Endothelial cell of umbilical vein (primary cell): ENCODE measurements around the gene SDCCAG8. TPM values are rescaled to one million over a fixed set of nuclear protein-coding genes. Genes with fewer than 3 reads are reported as not detected.

Experiments
- BruUV-seq: library from RNA; stranded (reverse); fragments of 400-500 nt; replicated peaks from 2 replicates; lab custom pipeline; 2021; lab: Mats Ljungman, UMichigan
- CTCF ChIA-PET: fragments of 300-600, 350-600 bp; sonication (Branson Sonifier 250); formaldehyde crosslinking; loops from one replicate; lab custom pipeline; 2021; ENCODE audit warnings: antibody characterized with exemption, inconsistent platforms; lab: Charles Lee
- POLR2A ChIA-PET: fragments of 300-600, 350-600 bp; sonication (Branson Sonifier 250); formaldehyde crosslinking; loops from one replicate; lab custom pipeline; 2021; ENCODE audit warnings: antibody characterized with exemption, inconsistent platforms; lab: Charles Lee
- DNase-seq: peaks from one replicate; pipeline ENCODE4 v3.0.0-alpha.2; 2011; ENCODE audit warnings: low read depth, low spot score
- FAIRE-seq: peaks from 2 replicates; lab custom pipeline; 2011; peaks lifted over from hg19 to GRCh38; lab: Jason Lieb, UNC
- H2AFZ ChIP-seq: 2 replicates; pipeline ENCODE4 v1.6.0; 2012; ENCODE audit warnings: low read depth, low read length, control low read depth, inconsistent platforms
- H3K27ac ChIP-seq: 2 replicates; pipeline ENCODE4 v1.5.1; 2011; ENCODE audit warnings: low read depth, mild to moderate bottlenecking, control low read depth, low read length, moderate library complexity; ENCODE audit not compliant: insufficient read depth
- H3K27me3 ChIP-seq, 2 experiments: 2 replicates each; pipeline versions ENCODE4 v1.6.0 to v1.6.1; 2011; ENCODE audit warnings: low read length in 2 of 2, mixed read lengths in 1 of 2; ENCODE audit not compliant: control insufficient read depth in 2 of 2, insufficient read depth in 2 of 2
- H3K36me3 ChIP-seq, 2 experiments: 2 replicates in 1 of 2; 3 replicates in 1 of 2; pipeline ENCODE4 v1.5.1; 2011; ENCODE audit warnings: low read length in 2 of 2, mild to moderate bottlenecking in 1 of 2, moderate library complexity in 1 of 2; ENCODE audit not compliant: control insufficient read depth in 2 of 2, insufficient read depth in 2 of 2; ENCODE audit errors: extremely low read depth in 1 of 2
- H3K4me1 ChIP-seq: 3 replicates; pipeline ENCODE4 v1.5.1; 2011; ENCODE audit warnings: mild to moderate bottlenecking, low read length; ENCODE audit not compliant: control insufficient read depth, insufficient read depth; ENCODE audit errors: extremely low read depth
- H3K4me2 ChIP-seq: 2 replicates; pipeline ENCODE4 v1.6.1; 2011; ENCODE audit warnings: low read length, control low read depth, mixed read lengths; ENCODE audit not compliant: insufficient read depth
- H3K4me3 ChIP-seq, 3 experiments: fragments of 200-600 bp in 1 of 3; sonication (generic), shearing (Covaris generic) in 1 of 3; replicated peaks in 1 of 3; 2 replicates each; pipeline ENCODE4 v1.5.1; 2011 to 2016; ENCODE audit warnings: control low read depth in 3 of 3, low read length in 3 of 3, mild to moderate bottlenecking in 2 of 3, inconsistent platforms in 1 of 3, low read depth in 1 of 3, moderate library complexity in 1 of 3; ENCODE audit not compliant: insufficient read depth in 1 of 3
- H3K79me2 ChIP-seq: 2 replicates; pipeline ENCODE4 v1.6.0; 2012; ENCODE audit warnings: low read length, inconsistent platforms; ENCODE audit not compliant: control insufficient read depth, insufficient read depth
- H3K9ac ChIP-seq: replicated peaks from 2 replicates; pipeline ENCODE3; 2011; ENCODE audit warnings: low read length, control low read depth; ENCODE audit not compliant: insufficient read depth; ENCODE audit errors: extremely low read depth
- H3K9me1 ChIP-seq: replicated peaks from 3 replicates; pipeline ENCODE4 v1.6.0; 2011; ENCODE audit warnings: mild to moderate bottlenecking, low read length; ENCODE audit not compliant: control insufficient read depth, insufficient read depth; ENCODE audit errors: extremely low read depth
- H3K9me3 ChIP-seq: replicated peaks from 2 replicates; pipeline ENCODE4 v1.5.1; 2012; ENCODE audit warnings: low read length, inconsistent platforms; ENCODE audit not compliant: control insufficient read depth, insufficient read depth
- H4K20me1 ChIP-seq: replicated peaks from 2 replicates; pipeline ENCODE3; 2011; ENCODE audit warnings: mild to moderate bottlenecking, low read length; ENCODE audit not compliant: control insufficient read depth, insufficient read depth; ENCODE audit errors: extremely low read depth
- CTCF ChIP-seq, 2 donors: IDR thresholded peaks; 1 replicate in 1 of 2; 2 replicates in 1 of 2; pipeline ENCODE4 v1.5.1; 2011; ENCODE audit warnings: low read length in 2 of 2, mild to moderate bottlenecking in 2 of 2, moderate library complexity in 2 of 2, control low read depth in 1 of 2, inconsistent platforms in 1 of 2, low read depth in 1 of 2; ENCODE audit not compliant: insufficient read depth in 1 of 2; ENCODE audit errors: extremely low read depth in 1 of 2
- EZH2 ChIP-seq: IDR thresholded peaks from 2 replicates; pipeline ENCODE4 v1.6.1; 2012; ENCODE audit warnings: borderline replicate concordance, low read depth, mild to moderate bottlenecking, moderate library complexity, low read length, inconsistent platforms; ENCODE audit not compliant: severe bottlenecking
- FOS ChIP-seq: IDR thresholded peaks from 2 replicates; pipeline ENCODE4 v1.6.1; 2011; ENCODE audit warnings: mild to moderate bottlenecking, low read length, moderate library complexity, borderline replicate concordance; ENCODE audit not compliant: insufficient read depth
- GATA2 ChIP-seq: IDR thresholded peaks from 2 replicates; pipeline ENCODE4 v1.7.0; 2011; ENCODE audit warnings: low read depth, mild to moderate bottlenecking, moderate library complexity, mixed read lengths, low read length; ENCODE audit not compliant: insufficient read length, insufficient read depth
- JUN ChIP-seq: IDR thresholded peaks from 2 replicates; pipeline ENCODE4 v1.6.1; 2011; ENCODE audit warnings: borderline replicate concordance, low read depth; ENCODE audit not compliant: insufficient read length, insufficient read depth
- MAX ChIP-seq: IDR thresholded peaks from 2 replicates; pipeline ENCODE4 v1.6.1; 2011; ENCODE audit not compliant: insufficient read depth, insufficient read length
- MYC ChIP-seq: IDR thresholded peaks from one replicate; pipeline ENCODE4 v1.6.1; 2011; ENCODE audit warnings: mild to moderate bottlenecking, low read depth, low read length
- POLR2A ChIP-seq: IDR thresholded peaks from 2 replicates; pipeline ENCODE4 v1.6.1; 2012; ENCODE audit warnings: low read depth, mild to moderate bottlenecking, control low read depth, low read length
- POLR2AphosphoS5 ChIP-seq: IDR thresholded peaks from 2 replicates; pipeline ENCODE4 v1.6.1; 2012; ENCODE audit warnings: low read depth, mild to moderate bottlenecking, control low read depth, low read length, moderate library complexity; ENCODE audit not compliant: insufficient read depth
- dilution Hi-C: fragments of 300-500 bp; cut with MboI; formaldehyde crosslinking; loops from one replicate; pipeline ENCODE4 v1.15.0; 2019; ENCODE audit warnings: low sequenced_read_pairs; ENCODE audit not compliant: extremely low pct_ligation_motif_present
- intact Hi-C: fragments of 100-400 bp; cut with micrococcal nuclease; formaldehyde crosslinking; loops from one replicate; pipeline ENCODE4 v1.10.0; 2022
- polyA plus RNA-seq, 4 experiments: library from polyadenylated mRNA; depleted of rRNA in 3 of 4; stranded (reverse) in 3 of 4; unstranded in 1 of 4; fragments of >200 nt; gene quantifications; 2 replicates each; pipeline versions ENCODE4 v1.2.1 to v1.2.3, GENCODE V29; 2011 to 2012; ENCODE audit warnings: missing spikeins in 1 of 4
- total RNA-seq: library from RNA; stranded (reverse); gene quantifications from 2 replicates; pipeline ENCODE4 v1.2.3, GENCODE V29; 2021

Gene SDCCAG8
- total and polyA plus RNA-seq, 2 donors (not counting 3 experiments of a cell fraction or from before 2014, with no cell fraction given) = 14.6 to 25.7 TPM

- TF ChIP-seq POLR2A (no peak), MAX (no peak), POLR2AphosphoS5 (no peak), MYC (no peak), EZH2 (no peak), JUN (no peak), FOS (no peak), CTCF (IDR thresholded peaks at IDR 0.05; ENCODE audit: extremely low read depth in 1 of 2, insufficient read depth in 1 of 2, low read depth in 1 of 2, low read length in 2 of 2) (no peak), GATA2 (no peak)
- dilution Hi-C loops (no loop called here), intact Hi-C loops (loop anchor here (1.0 to 5.0 kb wide), 4 partner anchors 18 to 876 kb away; partner anchors contain the start of gene CEP170)
- no TSS peak for BruUV-seq
- Histone ChIP-seq H3K9me1 (no peaks in the 10 kb centered on the region), H3K27me3 (no peaks in the 10 kb centered on the region), H3K4me2 (peak overlapping the region; percentile 9), H3K9ac (peak overlapping the region; percentile 64), H2AFZ (peak overlapping the region; percentile 33), H3K9me3 (no peaks in the 10 kb centered on the region), H3K36me3 (peaks cover 0 to under 1% of the 10 kb centered on the region in 2 experiments), H3K27ac (peak overlapping the region; percentile 98), H3K79me2 (peaks cover 22% of the 10 kb centered on the region), H3K4me3 (no peak overlapping the region), H4K20me1 (no peaks in the 10 kb centered on the region), H3K4me1 (peaks cover 37% of the 10 kb centered on the region)
- DNase-seq (peak; percentile 68), FAIRE-seq (no peak)
- CTCF ChIA-PET = interaction anchor here (1.1 to 2.5 kb wide), 3 partner anchors 16 to 31 kb away, joined by 3 to 18 read pairs (median 8); partner anchors contain the start of genes CEP170 and SDCCAG8
- POLR2A ChIA-PET = interaction anchor here (0.7 to 1.3 kb wide), 2 partner anchors 16 to 17 kb away, joined by 3 to 6 read pairs; no protein-coding TSS in a partner anchor
Observed at GRCh38 chr1:243286409-243287122, 30.7 kb downstream of the SDCCAG8 start.
